Nephron progenitor cell (in vitro differentiated cells): ENCODE measurements around the gene NUP93.

Experiments used
- DNase-seq: peaks from one replicate; pipeline ENCODE4 v3.0.0; 2021
- H3K27ac Mint-ChIP-seq: 2 replicates; pipeline ENCODE4 v1.8.0; 2021; ENCODE audit warnings: mild to moderate bottlenecking, moderate library complexity, mixed read lengths
- H3K27me3 Mint-ChIP-seq: 2 replicates; pipeline ENCODE4 v1.8.0; 2021; ENCODE audit warnings: mild to moderate bottlenecking, low read depth, mixed read lengths; ENCODE audit not compliant: poor library complexity
- H3K36me3 Mint-ChIP-seq: 2 replicates; pipeline ENCODE4 v1.8.0; 2021; ENCODE audit warnings: low read depth, mixed read lengths
- H3K4me1 Mint-ChIP-seq: 2 replicates; pipeline ENCODE4 v1.8.0; 2021; ENCODE audit warnings: mixed read lengths
- H3K4me3 Mint-ChIP-seq: 2 replicates; pipeline ENCODE4 v1.8.0; 2021; ENCODE audit warnings: mild to moderate bottlenecking, moderate library complexity, mixed read lengths
- H3K9me3 Mint-ChIP-seq: 2 replicates; pipeline ENCODE4 v1.8.0; 2021; ENCODE audit warnings: mild to moderate bottlenecking, moderate library complexity, mixed read lengths
- TF ChIP-seq, protein P1 (sequence below): fragments of 200-600 bp; sonication (generic); IDR thresholded peaks from 2 replicates; pipeline ENCODE4 v1.5.0; 2021; ENCODE audit warnings: antibody characterized with exemption

Gene NUP93

DNA sequence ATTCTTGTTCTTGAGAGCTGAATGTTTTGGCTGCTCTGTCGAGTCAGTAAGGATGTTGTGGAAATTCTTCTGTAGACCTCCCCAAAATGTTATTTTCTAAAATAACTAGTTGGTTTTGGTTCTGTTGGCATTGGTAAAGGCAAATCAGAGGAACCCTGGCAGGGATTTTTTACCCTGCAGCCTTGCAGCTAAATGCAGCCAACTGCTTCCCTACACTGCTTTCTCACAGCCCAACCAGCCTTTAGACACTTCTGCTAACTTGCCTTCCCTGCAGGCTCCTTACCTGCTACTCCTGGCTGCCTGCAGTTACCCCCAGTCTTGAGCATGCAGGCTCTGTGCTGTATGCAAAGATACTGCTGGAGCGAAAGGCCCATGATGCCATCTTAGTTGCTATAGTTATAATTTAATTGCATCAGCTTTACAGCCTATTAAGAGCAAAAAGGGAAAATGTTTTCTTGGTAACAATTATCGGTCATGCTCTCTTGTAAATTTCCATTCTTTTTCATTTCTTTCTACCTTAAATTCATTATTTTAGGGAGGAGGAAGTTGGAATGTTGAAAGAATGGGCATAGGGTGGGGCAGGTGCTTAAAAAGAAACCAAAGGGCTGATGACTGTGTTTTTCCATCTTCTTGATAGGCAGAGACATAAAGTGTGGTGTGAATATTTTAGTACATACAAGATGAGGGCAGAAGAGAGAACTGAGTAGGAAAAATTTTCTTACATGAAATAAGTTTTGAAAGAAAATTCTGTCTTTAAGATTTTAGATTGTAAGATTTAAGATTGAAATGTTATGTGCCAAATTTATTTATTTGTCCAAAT lies 20.0 kb downstream of the NUP93 start:
- H3K27ac Mint-ChIP-seq, result no peak overlapping the region
- TF ChIP-seq, protein P1, sequence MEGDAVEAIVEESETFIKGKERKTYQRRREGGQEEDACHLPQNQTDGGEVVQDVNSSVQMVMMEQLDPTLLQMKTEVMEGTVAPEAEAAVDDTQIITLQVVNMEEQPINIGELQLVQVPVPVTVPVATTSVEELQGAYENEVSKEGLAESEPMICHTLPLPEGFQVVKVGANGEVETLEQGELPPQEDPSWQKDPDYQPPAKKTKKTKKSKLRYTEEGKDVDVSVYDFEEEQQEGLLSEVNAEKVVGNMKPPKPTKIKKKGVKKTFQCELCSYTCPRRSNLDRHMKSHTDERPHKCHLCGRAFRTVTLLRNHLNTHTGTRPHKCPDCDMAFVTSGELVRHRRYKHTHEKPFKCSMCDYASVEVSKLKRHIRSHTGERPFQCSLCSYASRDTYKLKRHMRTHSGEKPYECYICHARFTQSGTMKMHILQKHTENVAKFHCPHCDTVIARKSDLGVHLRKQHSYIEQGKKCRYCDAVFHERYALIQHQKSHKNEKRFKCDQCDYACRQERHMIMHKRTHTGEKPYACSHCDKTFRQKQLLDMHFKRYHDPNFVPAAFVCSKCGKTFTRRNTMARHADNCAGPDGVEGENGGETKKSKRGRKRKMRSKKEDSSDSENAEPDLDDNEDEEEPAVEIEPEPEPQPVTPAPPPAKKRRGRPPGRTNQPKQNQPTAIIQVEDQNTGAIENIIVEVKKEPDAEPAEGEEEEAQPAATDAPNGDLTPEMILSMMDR, result no peak
- DNase-seq, result no peak
- no peak overlapping the region for H3K4me3 Mint-ChIP-seq
- no peaks in the 10 kb centered on the region for H3K27me3 Mint-ChIP-seq
- peaks cover 27% of the 10 kb centered on the region for H3K4me1 Mint-ChIP-seq
- peaks cover 28% of the 10 kb centered on the region for H3K9me3 Mint-ChIP-seq
- H3K36me3 Mint-ChIP-seq, result peaks cover 42% of the 10 kb centered on the region

DNA sequence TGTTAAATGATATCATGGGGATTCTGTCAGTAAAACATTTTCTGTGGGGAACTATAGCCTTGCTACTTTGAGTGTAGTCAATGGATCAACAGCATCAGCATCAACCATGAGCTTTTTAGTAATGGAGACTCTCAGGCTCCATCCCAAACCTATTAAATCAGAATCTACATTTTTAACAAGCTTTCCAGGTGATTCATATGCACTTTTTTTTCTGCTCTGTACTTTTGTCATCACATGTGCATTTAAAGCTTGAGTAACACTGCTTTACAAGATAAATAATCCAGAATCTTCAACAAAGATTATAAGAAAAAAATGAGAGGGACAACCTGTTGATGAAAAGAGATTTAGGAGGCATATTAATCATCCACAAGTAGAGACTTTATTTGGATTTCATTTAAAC lies 23.5 kb downstream of the NUP93 start:
- TF ChIP-seq, protein P1, result no peak
- peaks cover 37% of the 10 kb centered on the region for H3K9me3 Mint-ChIP-seq

DNA sequence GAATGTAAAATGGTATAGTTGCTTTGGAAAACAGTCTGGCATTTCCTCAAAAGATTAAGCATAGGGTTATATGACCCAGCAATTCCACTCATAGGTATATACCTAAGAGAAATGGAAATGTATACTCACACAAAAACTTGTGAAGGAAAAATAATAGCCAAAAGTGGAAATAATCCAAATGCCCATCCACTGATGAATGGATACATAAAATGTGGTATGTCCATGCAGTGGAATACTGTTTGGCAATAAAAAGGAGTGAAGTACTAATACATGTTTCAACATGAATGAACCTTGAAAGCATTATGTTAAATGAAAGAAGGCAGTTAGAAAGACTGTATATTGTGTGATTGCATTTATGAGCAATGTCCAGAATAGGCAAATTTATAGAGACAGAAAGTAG lies 25.1 kb downstream of the NUP93 start:
- Mint-ChIP-seq H3K4me3 (no peak overlapping the region), H3K9me3 (peaks cover 37% of the 10 kb centered on the region), H3K27me3 (no peaks in the 10 kb centered on the region), H3K27ac (no peak overlapping the region), H3K4me1 (no peaks in the 10 kb centered on the region), H3K36me3 (peaks cover 59% of the 10 kb centered on the region)
- DNase-seq, result no peak
- TF ChIP-seq, protein P1, result no peak

More for the DNA sequence above, 23.5 kb downstream of the NUP93 start:
- H3K27ac Mint-ChIP-seq, result no peak overlapping the region
- peaks cover 58% of the 10 kb centered on the region for H3K36me3 Mint-ChIP-seq
- DNase-seq, result no peak
- no peak overlapping the region for H3K4me3 Mint-ChIP-seq
- no peaks in the 10 kb centered on the region for H3K27me3 Mint-ChIP-seq
- H3K4me1 Mint-ChIP-seq, result no peaks in the 10 kb centered on the region

DNA sequence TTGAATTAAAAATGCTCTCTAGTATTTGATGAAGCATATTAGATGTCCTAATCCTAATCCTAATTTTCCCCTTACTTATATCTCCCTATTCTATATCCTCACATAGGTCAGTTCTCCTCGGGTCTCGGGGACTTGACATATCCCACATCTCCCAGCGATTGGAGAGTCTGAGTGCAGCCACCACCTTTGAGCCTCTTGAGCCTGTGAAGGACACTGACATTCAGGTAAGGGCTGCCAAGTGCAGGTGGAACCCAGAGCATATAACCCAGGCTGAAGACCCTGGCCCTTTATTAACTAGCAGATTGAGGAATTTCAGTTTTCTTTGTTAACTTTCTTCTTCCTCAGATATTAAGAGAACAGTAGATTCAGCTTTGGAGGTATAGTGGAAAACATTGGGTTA lies 28.5 kb downstream of the NUP93 start:
- H3K4me1 Mint-ChIP-seq, result no peaks in the 10 kb centered on the region
- no peak for DNase-seq
- H3K27ac Mint-ChIP-seq, result no peak overlapping the region
- peaks cover 23% of the 10 kb centered on the region for H3K9me3 Mint-ChIP-seq
- TF ChIP-seq, protein P1, result no peak
- H3K27me3 Mint-ChIP-seq, result no peaks in the 10 kb centered on the region
- H3K36me3 Mint-ChIP-seq, result peaks cover 57% of the 10 kb centered on the region
- H3K4me3 Mint-ChIP-seq, result no peak overlapping the region

- H3K27ac Mint-ChIP-seq, result no peak overlapping the region
- H3K9me3 Mint-ChIP-seq, result peaks cover 18% of the 10 kb centered on the region
- TF ChIP-seq, protein P1, result no peak
- no peaks in the 10 kb centered on the region for H3K27me3 Mint-ChIP-seq
- H3K36me3 Mint-ChIP-seq, result peaks cover 52% of the 10 kb centered on the region
- H3K4me1 Mint-ChIP-seq, result no peaks in the 10 kb centered on the region
- H3K4me3 Mint-ChIP-seq, result no peak overlapping the region
- no peak for DNase-seq
Measured at GRCh38 chr16:56758930-56759329, 29.0 kb downstream of the NUP93 start.
